Neural cell (in vitro differentiated cells): ENCODE results near the gene KSR2. TPM values are rescaled to one million over a fixed set of nuclear protein-coding genes. Genes with fewer than 3 reads are reported as not detected.

Experiments used
- H2AFZ ChIP-seq: fragments of 200-600, 300-800 bp; sonication (generic), shearing (Covaris generic); 2 replicates; pipeline ENCODE4 v1.6.0; 2014; ENCODE audit warnings: low read depth, mild to moderate bottlenecking, antibody characterized with exemption, low read length, moderate library complexity
- H3F3A ChIP-seq: fragments of 200-600 bp; shearing (Covaris generic); 2 replicates; pipeline ENCODE4 v1.6.1; 2016; ENCODE audit warnings: mild to moderate bottlenecking, moderate library complexity, mixed read lengths, antibody characterized with exemption, low read length; ENCODE audit not compliant: insufficient read depth, poor library complexity, severe bottlenecking
- H3K27ac ChIP-seq: fragments of 200-600, 300-800 bp; sonication (generic), shearing (Covaris generic); 2 replicates; pipeline ENCODE4 v1.5.1; 2014; ENCODE audit warnings: mild to moderate bottlenecking, low read length, moderate library complexity
- H3K27me3 ChIP-seq: fragments of 300-800, 200-600 bp; sonication (generic), shearing (Covaris generic); 2 replicates; pipeline ENCODE4 v1.6.0; 2014; ENCODE audit warnings: mild to moderate bottlenecking, low read depth, low read length, moderate library complexity; ENCODE audit not compliant: insufficient read depth
- H3K36me3 ChIP-seq: fragments of 300-800, 200-600 bp; sonication (generic), shearing (Covaris generic); 2 replicates; pipeline ENCODE4 v1.5.1; 2014; ENCODE audit warnings: mild to moderate bottlenecking, antibody characterized with exemption, low read length, moderate library complexity; ENCODE audit not compliant: insufficient read depth
- H3K4me2 ChIP-seq: fragments of 300-800, 200-600 bp; sonication (generic), shearing (Covaris generic); 2 replicates; pipeline ENCODE4 v1.6.0; 2014; ENCODE audit warnings: mild to moderate bottlenecking, low read length
- H3K4me3 ChIP-seq: fragments of 300-800, 200-600 bp; sonication (generic), shearing (Covaris generic); 2 replicates; pipeline ENCODE4 v1.5.1; 2014; ENCODE audit warnings: mild to moderate bottlenecking, low read length, moderate library complexity
- H3K79me2 ChIP-seq: fragments of 200-600 bp; shearing (Covaris generic); replicated peaks from 2 replicates; pipeline ENCODE4 v1.6.0; 2014; ENCODE audit warnings: mild to moderate bottlenecking, low read length, moderate library complexity; ENCODE audit not compliant: insufficient read depth
- H3K9ac ChIP-seq: fragments of 300-800, 200-600 bp; sonication (generic), shearing (Covaris generic); 2 replicates; pipeline ENCODE4 v1.6.1; 2016; ENCODE audit warnings: mild to moderate bottlenecking, low read length, mixed read lengths
- H3K9me2 ChIP-seq: fragments of 200-600 bp; shearing (Covaris generic); 2 replicates; pipeline ENCODE4 v1.6.1; 2016; ENCODE audit warnings: mild to moderate bottlenecking, low read length, mixed read lengths; ENCODE audit not compliant: insufficient read depth
- H3K9me3 ChIP-seq: fragments of 200-600, 300-800 bp; sonication (generic), shearing (Covaris generic); 2 replicates; pipeline ENCODE4 v1.6.1; 2016; ENCODE audit warnings: mild to moderate bottlenecking, mixed run types, low read length, moderate library complexity, mixed read lengths
- H4K20me1 ChIP-seq: fragments of 200-600 bp; shearing (Covaris generic); 2 replicates; pipeline ENCODE4 v1.6.1; 2016; ENCODE audit warnings: mild to moderate bottlenecking, mixed run types; ENCODE audit not compliant: insufficient read depth
- CTCF ChIP-seq: fragments of 450-650 bp; IDR thresholded peaks from 2 replicates; pipeline ENCODE4 v1.5.1; 2014; ENCODE audit warnings: antibody characterized with exemption, mild to moderate bottlenecking, moderate library complexity; ENCODE audit not compliant: poor library complexity, severe bottlenecking
- EP300 ChIP-seq: fragments of 450-650 bp; conservative IDR thresholded peaks from 2 replicates; pipeline ENCODE4 v1.6.1; 2014; ENCODE audit warnings: antibody characterized with exemption, mild to moderate bottlenecking, moderate library complexity; ENCODE audit not compliant: poor library complexity, severe bottlenecking
- EZH2 ChIP-seq: fragments of 200-600, 300-800 bp; shearing (Covaris generic), sonication (generic); IDR thresholded peaks from 2 replicates; pipeline ENCODE4 v1.6.1; 2014; ENCODE audit warnings: antibody characterized with exemption, low read length, borderline replicate concordance, mild to moderate bottlenecking; ENCODE audit not compliant: insufficient read depth, poor library complexity, severe bottlenecking
- MXI1 ChIP-seq: fragments of 450-650 bp; conservative IDR thresholded peaks from 2 replicates; pipeline ENCODE4 v1.6.1; 2014; ENCODE audit warnings: antibody characterized with exemption, mild to moderate bottlenecking; ENCODE audit not compliant: poor library complexity, severe bottlenecking
- POLR2AphosphoS5 ChIP-seq: IDR thresholded peaks from 2 replicates; pipeline ENCODE4 v1.6.1; 2012
- RAD21 ChIP-seq: fragments of 450-650 bp; conservative IDR thresholded peaks from 2 replicates; pipeline ENCODE4 v1.6.1; 2014; ENCODE audit warnings: antibody characterized with exemption, mild to moderate bottlenecking, moderate library complexity
- SMC3 ChIP-seq: fragments of 450-650 bp; conservative IDR thresholded peaks from 2 replicates; pipeline ENCODE4 v1.6.1; 2014; ENCODE audit warnings: antibody characterized with exemption, mild to moderate bottlenecking, moderate library complexity; ENCODE audit not compliant: poor library complexity
- TAF1 ChIP-seq: IDR thresholded peaks from 2 replicates; pipeline ENCODE4 v1.6.1; 2012; ENCODE audit warnings: low read depth
- polyA plus RNA-seq: library from polyadenylated mRNA; depleted of rRNA; stranded (reverse); fragments of >200 nt; gene quantifications from 2 replicates; pipeline ENCODE4 v1.2.3, GENCODE V29; 2014
- TF ChIP-seq, protein P1 (sequence below): IDR thresholded peaks from 2 replicates; pipeline ENCODE4 v1.6.1; 2012; ENCODE audit warnings: borderline replicate concordance

The KSR2 gene
- polyA plus RNA-seq, 1 donor from 2014 or later, result 3.0 TPM

- Histone ChIP-seq H3K9me2 (no peaks in the 10 kb centered on the region), H4K20me1 (no peaks in the 10 kb centered on the region), H3K27ac (no peak overlapping the region), H3K4me3 (no peak overlapping the region), H3K36me3 (no peaks in the 10 kb centered on the region), H3K79me2 (no peaks in the 10 kb centered on the region), H2AFZ (no peak overlapping the region), H3F3A (no peaks in the 10 kb centered on the region), H3K27me3 (no peaks in the 10 kb centered on the region), H3K9me3 (no peaks in the 10 kb centered on the region), H3K9ac (no peak overlapping the region), H3K4me2 (no peak overlapping the region)
- TF ChIP-seq TAF1 (no peak), RAD21 (no peak), EP300 (no peak), CTCF (no peak), POLR2AphosphoS5 (no peak), SMC3 (no peak), EZH2 (no peak), MXI1 (no peak)
- TF ChIP-seq, protein P1, sequence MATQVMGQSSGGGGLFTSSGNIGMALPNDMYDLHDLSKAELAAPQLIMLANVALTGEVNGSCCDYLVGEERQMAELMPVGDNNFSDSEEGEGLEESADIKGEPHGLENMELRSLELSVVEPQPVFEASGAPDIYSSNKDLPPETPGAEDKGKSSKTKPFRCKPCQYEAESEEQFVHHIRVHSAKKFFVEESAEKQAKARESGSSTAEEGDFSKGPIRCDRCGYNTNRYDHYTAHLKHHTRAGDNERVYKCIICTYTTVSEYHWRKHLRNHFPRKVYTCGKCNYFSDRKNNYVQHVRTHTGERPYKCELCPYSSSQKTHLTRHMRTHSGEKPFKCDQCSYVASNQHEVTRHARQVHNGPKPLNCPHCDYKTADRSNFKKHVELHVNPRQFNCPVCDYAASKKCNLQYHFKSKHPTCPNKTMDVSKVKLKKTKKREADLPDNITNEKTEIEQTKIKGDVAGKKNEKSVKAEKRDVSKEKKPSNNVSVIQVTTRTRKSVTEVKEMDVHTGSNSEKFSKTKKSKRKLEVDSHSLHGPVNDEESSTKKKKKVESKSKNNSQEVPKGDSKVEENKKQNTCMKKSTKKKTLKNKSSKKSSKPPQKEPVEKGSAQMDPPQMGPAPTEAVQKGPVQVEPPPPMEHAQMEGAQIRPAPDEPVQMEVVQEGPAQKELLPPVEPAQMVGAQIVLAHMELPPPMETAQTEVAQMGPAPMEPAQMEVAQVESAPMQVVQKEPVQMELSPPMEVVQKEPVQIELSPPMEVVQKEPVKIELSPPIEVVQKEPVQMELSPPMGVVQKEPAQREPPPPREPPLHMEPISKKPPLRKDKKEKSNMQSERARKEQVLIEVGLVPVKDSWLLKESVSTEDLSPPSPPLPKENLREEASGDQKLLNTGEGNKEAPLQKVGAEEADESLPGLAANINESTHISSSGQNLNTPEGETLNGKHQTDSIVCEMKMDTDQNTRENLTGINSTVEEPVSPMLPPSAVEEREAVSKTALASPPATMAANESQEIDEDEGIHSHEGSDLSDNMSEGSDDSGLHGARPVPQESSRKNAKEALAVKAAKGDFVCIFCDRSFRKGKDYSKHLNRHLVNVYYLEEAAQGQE, result no peak
Measured at GRCh38 chr12:117847371-117847770, 121.4 kb downstream of the KSR2 start.

DNA sequence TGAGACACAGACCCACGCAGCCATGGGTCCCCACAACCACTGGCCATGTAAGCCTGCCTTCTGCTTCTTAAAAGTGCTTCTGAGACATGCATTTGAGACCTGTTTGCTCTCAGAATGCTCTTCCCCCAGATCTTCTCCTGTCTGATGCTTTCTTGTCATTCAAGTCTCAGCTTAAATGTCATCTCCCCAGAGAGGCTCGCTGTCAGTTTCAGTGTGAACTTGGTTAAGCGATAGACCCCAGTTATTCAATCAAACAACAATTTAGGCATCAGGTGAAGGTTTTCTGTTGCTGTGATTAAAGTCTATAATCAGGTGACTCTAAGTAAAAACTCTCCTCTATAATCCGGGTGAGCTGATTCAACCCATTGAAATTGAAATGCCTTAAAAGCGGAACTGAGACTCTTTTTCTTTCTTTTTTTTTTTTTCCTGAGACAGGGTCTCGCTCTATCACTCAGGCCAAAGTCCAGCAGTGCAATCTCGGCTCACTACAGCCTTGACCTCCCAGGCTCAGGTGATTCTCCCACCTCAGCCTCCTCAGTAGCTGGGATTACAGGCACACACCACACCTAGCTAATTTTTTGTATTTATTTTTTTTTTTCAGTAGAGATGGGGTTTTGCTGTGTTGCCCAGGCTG, 123.4 kb downstream of the KSR2 start:
- H3K27me3 ChIP-seq, result no peaks in the 10 kb centered on the region
- H4K20me1 ChIP-seq, result no peaks in the 10 kb centered on the region
- no peaks in the 10 kb centered on the region for H3K9me2 ChIP-seq
- H3K9ac ChIP-seq, result no peak overlapping the region
- TF ChIP-seq CTCF, result no peak
- TF ChIP-seq EP300, result peak; percentile 72
- TF ChIP-seq POLR2AphosphoS5, result peak; percentile 67
- no peak overlapping the region for H2AFZ ChIP-seq
- peak overlapping the region; percentile 29 for H3K27ac ChIP-seq
- H3F3A ChIP-seq, result no peaks in the 10 kb centered on the region
- H3K79me2 ChIP-seq, result no peaks in the 10 kb centered on the region
- no peaks in the 10 kb centered on the region for H3K36me3 ChIP-seq
- no peak overlapping the region for H3K4me3 ChIP-seq
- H3K9me3 ChIP-seq, result no peaks in the 10 kb centered on the region
- no peak overlapping the region for H3K4me2 ChIP-seq
